IMR-90 (cell line): ENCODE data around the gene PDZD2. TPM values are rescaled to one million over a fixed set of nuclear protein-coding genes. Genes with fewer than 3 reads are reported as not detected.

Source experiments
- ATAC-seq: fragments of 200-7000 bp; cut with Tn5 transposase; 2 replicates; pipeline ENCODE4 v1.9.1; 2020; ENCODE audit warnings: low read depth, mild to moderate bottlenecking, moderate library complexity
- BruUV-seq: library from RNA; stranded (reverse); fragments of 400-500 nt; replicated peaks from 2 replicates; lab custom pipeline; 2021; lab: Mats Ljungman, UMichigan
- CTCF ChIA-PET: fragments of 300-600 bp; formaldehyde crosslinking; extraction: SDS; loops from one replicate; lab custom pipeline; 2021; ENCODE audit warnings: antibody characterized with exemption; lab: Yijun Ruan, JAX
- POLR2A ChIA-PET: fragments of 300-600 bp; sonication (Branson Sonifier 250); formaldehyde crosslinking; loops from one replicate; lab custom pipeline; 2022; ENCODE audit warnings: antibody characterized with exemption; ENCODE audit not compliant: unreplicated experiment; lab: Charles Lee
- DNase-seq: peaks from one replicate; pipeline ENCODE4 v3.0.0; 2013
- H2AFZ ChIP-seq: replicated peaks from 2 replicates; pipeline ENCODE3; 2013; ENCODE audit warnings: low read length, mild to moderate bottlenecking; ENCODE audit not compliant: poor library complexity
- H2AK5ac ChIP-seq: 2 replicates; pipeline ENCODE4 v1.6.1; 2013; ENCODE audit warnings: low read depth, low read length, inconsistent platforms
- H2AK9ac ChIP-seq: replicated peaks from 2 replicates; pipeline ENCODE3; 2013; ENCODE audit warnings: mild to moderate bottlenecking, low read depth, low read length, moderate library complexity; ENCODE audit not compliant: poor library complexity
- H2BK120ac ChIP-seq: 2 replicates; pipeline ENCODE4 v1.6.1; 2013; ENCODE audit warnings: low read depth, low read length, inconsistent platforms
- H2BK15ac ChIP-seq: 3 replicates; pipeline ENCODE4 v1.6.1; 2013; ENCODE audit warnings: low read depth, low read length, inconsistent platforms
- H2BK20ac ChIP-seq: 2 replicates; pipeline ENCODE4 v1.6.1; 2013; ENCODE audit warnings: low read depth, mild to moderate bottlenecking, inconsistent platforms, low read length, moderate library complexity
- H2BK5ac ChIP-seq: 2 replicates; pipeline ENCODE4 v1.6.1; 2013; ENCODE audit warnings: mild to moderate bottlenecking, low read depth, low read length, inconsistent platforms; ENCODE audit not compliant: poor library complexity, severe bottlenecking
- H3K14ac ChIP-seq: replicated peaks from 2 replicates; pipeline ENCODE4 v1.6.1; 2013; ENCODE audit warnings: low read depth, low read length, inconsistent platforms
- H3K18ac ChIP-seq: 2 replicates; pipeline ENCODE4 v1.6.1; 2013; ENCODE audit warnings: low read depth, low read length, control low read depth
- H3K23ac ChIP-seq: 2 replicates; pipeline ENCODE4 v1.6.1; 2013; ENCODE audit warnings: low read depth, low read length, inconsistent platforms
- H3K27ac ChIP-seq: 2 replicates; pipeline ENCODE4 v1.5.1; 2013; ENCODE audit warnings: mild to moderate bottlenecking, control low read depth, low read length; ENCODE audit not compliant: insufficient read depth
- H3K27me3 ChIP-seq: 2 replicates; pipeline ENCODE4 v1.6.1; 2013; ENCODE audit warnings: low read length; ENCODE audit not compliant: control insufficient read depth, insufficient read depth
- H3K36me3 ChIP-seq: 2 replicates; pipeline ENCODE4 v1.6.1; 2013; ENCODE audit warnings: low read length, mixed read lengths; ENCODE audit not compliant: control insufficient read depth, insufficient read depth
- H3K4ac ChIP-seq: 2 replicates; pipeline ENCODE4 v1.6.1; 2013; ENCODE audit warnings: low read depth, low read length, inconsistent platforms
- H3K4me1 ChIP-seq: 2 replicates; pipeline ENCODE4 v1.6.1; 2013; ENCODE audit warnings: low read length, mixed read lengths; ENCODE audit not compliant: control insufficient read depth, insufficient read depth
- H3K4me2 ChIP-seq: 2 replicates; pipeline ENCODE4 v1.6.1; 2013; ENCODE audit warnings: low read depth, mild to moderate bottlenecking, control low read depth, low read length, moderate library complexity
- H3K4me3 ChIP-seq: 2 replicates; pipeline ENCODE4 v1.5.1; 2013; ENCODE audit warnings: low read depth, mild to moderate bottlenecking, control low read depth, low read length, moderate library complexity; ENCODE audit not compliant: insufficient read depth
- H3K56ac ChIP-seq: 2 replicates; pipeline ENCODE4 v1.6.1; 2013; ENCODE audit warnings: low read length, inconsistent platforms; ENCODE audit not compliant: insufficient read depth; ENCODE audit errors: extremely low read depth
- H3K79me1 ChIP-seq, 2 experiments: 2 replicates each; pipeline ENCODE4 v1.6.1; 2013; ENCODE audit warnings: low read length in 2 of 2, inconsistent platforms in 1 of 2, low read depth in 1 of 2
- H3K9ac ChIP-seq: 2 replicates; pipeline ENCODE4 v1.6.1; 2013; ENCODE audit warnings: low read depth, low read length, control low read depth
- H3K9me1 ChIP-seq: 2 replicates; pipeline ENCODE4 v1.6.1; 2013; ENCODE audit warnings: low read length, inconsistent platforms; ENCODE audit not compliant: insufficient read depth
- H3K9me3 ChIP-seq: 2 replicates; pipeline ENCODE4 v1.6.1; 2013; ENCODE audit warnings: low read length; ENCODE audit not compliant: control insufficient read depth, insufficient read depth
- H4K20me1 ChIP-seq: 2 replicates; pipeline ENCODE4 v1.6.1; 2013; ENCODE audit warnings: low read length, inconsistent platforms; ENCODE audit not compliant: insufficient read depth
- H4K5ac ChIP-seq: 2 replicates; pipeline ENCODE4 v1.6.1; 2013; ENCODE audit warnings: mild to moderate bottlenecking, low read depth, low read length, control low read depth
- H4K8ac ChIP-seq, 2 experiments: 2 replicates each; pipeline ENCODE4 v1.6.1; 2013; ENCODE audit warnings: low read depth in 2 of 2, low read length in 2 of 2, control low read depth in 1 of 2, inconsistent platforms in 1 of 2
- H4K91ac ChIP-seq: 2 replicates; pipeline ENCODE4 v1.6.1; 2013; ENCODE audit warnings: low read depth, low read length, inconsistent platforms; ENCODE audit not compliant: insufficient read depth
- BHLHE40 ChIP-seq: fragments of 150-350 bp; IDR thresholded peaks from 2 replicates; pipeline ENCODE4 v1.6.1; 2016; ENCODE audit warnings: mild to moderate bottlenecking, low read depth, low read length
- CTCF ChIP-seq: conservative IDR thresholded peaks from 2 replicates; pipeline ENCODE4 v1.5.1; 2012; ENCODE audit warnings: mild to moderate bottlenecking, low read depth, low read length, improper control_type of control experiment
- ELK1 ChIP-seq: fragments of 150-350 bp; IDR thresholded peaks from 2 replicates; pipeline ENCODE4 v1.6.1; 2016; ENCODE audit warnings: low read depth, mild to moderate bottlenecking, low read length, moderate library complexity, borderline replicate concordance
- MAFK ChIP-seq: IDR thresholded peaks from 2 replicates; pipeline ENCODE4 v1.6.1; 2012; ENCODE audit warnings: low read depth, low read length, improper control_type of control experiment
- MAZ ChIP-seq: IDR thresholded peaks from 2 replicates; pipeline ENCODE4 v1.6.1; 2012; ENCODE audit warnings: low read depth, mild to moderate bottlenecking, low read length, improper control_type of control experiment, moderate library complexity, borderline replicate concordance
- MXI1 ChIP-seq: IDR thresholded peaks from 2 replicates; pipeline ENCODE4 v1.6.1; 2012; ENCODE audit warnings: low read depth, mild to moderate bottlenecking, low read length, moderate library complexity, borderline replicate concordance
- POLR2A ChIP-seq: IDR thresholded peaks from 2 replicates; pipeline ENCODE4 v1.6.1; 2012; ENCODE audit warnings: mild to moderate bottlenecking, low read depth, low read length
- RCOR1 ChIP-seq: IDR thresholded peaks from 2 replicates; pipeline ENCODE4 v1.6.1; 2012; ENCODE audit warnings: mild to moderate bottlenecking, low read length, improper control_type of control experiment; ENCODE audit not compliant: insufficient replicate concordance
- RFX5 ChIP-seq: IDR thresholded peaks from 2 replicates; pipeline ENCODE4 v1.8.0; 2012; ENCODE audit warnings: low read depth, mild to moderate bottlenecking, low read length, moderate library complexity
- SMC3 ChIP-seq: fragments of 150-350 bp; IDR thresholded peaks from 2 replicates; pipeline ENCODE4 v1.6.1; 2016; ENCODE audit warnings: low read depth, mild to moderate bottlenecking, antibody characterized with exemption, low read length, moderate library complexity
- USF2 ChIP-seq: fragments of 150-350 bp; IDR thresholded peaks from 2 replicates; pipeline ENCODE4 v1.6.1; 2017; ENCODE audit warnings: mild to moderate bottlenecking, antibody characterized with exemption, low read length, low read depth
- WGBS, 2 experiments: methylation state at CpG; one replicate each; pipeline versions ENCODE4 v1.1.5 to v1.1.7; 2013; ENCODE audit warnings: missing lambda C conversion rate in 2 of 2; ENCODE audit not compliant: insufficient read length in 1 of 2; ENCODE audit errors: extremely low coverage in 2 of 2; 5-methylcytosine and 5-hydroxymethylcytosine counted together
- dilution Hi-C: fragments of 300-500 bp; cut with HindIII; formaldehyde crosslinking; loops from one replicate; pipeline ENCODE4 v1.14.3; 2018; ENCODE audit warnings: low sequenced_read_pairs; ENCODE audit not compliant: unreplicated experiment
- in situ Hi-C: fragments of 300-500 bp; cut with MboI; formaldehyde crosslinking; loops from 3 replicates; pipeline ENCODE4 v1.14.3; 2019; ENCODE audit warnings: low sequenced_read_pairs, inconsistent platforms, mixed read lengths
- intact Hi-C: fragments of 100-400 bp; cut with micrococcal nuclease; formaldehyde crosslinking; loops from 2 replicates; pipeline ENCODE4 v1.10.0; 2022
- polyA plus RNA-seq, 3 experiments: library from polyadenylated mRNA; depleted of rRNA; stranded (reverse); fragments of >200 nt; gene quantifications; 2 replicates each; pipeline ENCODE4 v1.2.3, GENCODE V29; 2012; ENCODE audit warnings: low replicate concordance in 1 of 3
- total RNA-seq: library from RNA; depleted of rRNA; stranded (reverse); fragments of >200 nt; gene quantifications from 2 replicates; pipeline ENCODE4 v1.2.3, GENCODE V29; 2012

The PDZD2 gene
- total and polyA plus RNA-seq, 2 of the 4 experiments (the other 2 are of a cell fraction) = under 0.01 to 0.02 TPM

- H2AFZ ChIP-seq = no peak overlapping the region
- ChIA-PET POLR2A (interaction anchor here (0.6 kb wide), 1 partner anchor 37 kb away, joined by 4 read pairs; no protein-coding TSS in a partner anchor), CTCF (no interaction called here)
- DNase-seq (no peak), ATAC-seq (no peak)
- H3K27me3 ChIP-seq = peaks cover 35% of the 10 kb centered on the region
- no peak overlapping the region for H3K4me2 ChIP-seq
- H3K4me1 ChIP-seq = no peaks in the 10 kb centered on the region
- no peak overlapping the region for H2BK20ac ChIP-seq
- intact Hi-C loops (no loop called here), in situ Hi-C loops (no loop called here), dilution Hi-C loops (no loop called here)
- no peaks in the 10 kb centered on the region for H3K9me3 ChIP-seq
- no peak overlapping the region for H2AK5ac ChIP-seq
- no peak overlapping the region for H3K18ac ChIP-seq
- no peak overlapping the region for H3K56ac ChIP-seq
- no peak overlapping the region for H3K23ac ChIP-seq
- no peaks in the 10 kb centered on the region for H3K79me1 ChIP-seq
- no peaks in the 10 kb centered on the region for H3K9me1 ChIP-seq
- H4K5ac ChIP-seq = no peak overlapping the region
- BruUV-seq = no TSS peak
- no peak overlapping the region for H2BK5ac ChIP-seq
- no peak for TF ChIP-seq SMC3
- no peak for TF ChIP-seq ELK1
- TF ChIP-seq POLR2A = no peak
- TF ChIP-seq RFX5 = no peak
- no peak for TF ChIP-seq MAZ
- TF ChIP-seq BHLHE40 = no peak
- TF ChIP-seq MXI1 = no peak
- no peak for TF ChIP-seq CTCF
- TF ChIP-seq MAFK = no peak
- no peak for TF ChIP-seq USF2
- TF ChIP-seq RCOR1 = no peak
- no peak overlapping the region for H2AK9ac ChIP-seq
- H4K91ac ChIP-seq = no peak overlapping the region
- no peak overlapping the region for H4K8ac ChIP-seq
- H3K9ac ChIP-seq = no peak overlapping the region
- H3K27ac ChIP-seq = no peak overlapping the region
- WGBS, 2 experiments = no CpG with 5 or more reads among the region's 5 CpGs
- no peak overlapping the region for H3K14ac ChIP-seq
- no peak overlapping the region for H3K4ac ChIP-seq
- no peaks in the 10 kb centered on the region for H4K20me1 ChIP-seq
- H3K36me3 ChIP-seq = no peaks in the 10 kb centered on the region
- H2BK120ac ChIP-seq = no peak overlapping the region
- H3K4me3 ChIP-seq = no peak overlapping the region
- no peak overlapping the region for H2BK15ac ChIP-seq
These were observed 246.0 kb downstream of the PDZD2 start for GRCh38 chr5:31884896-31885295.
